HepG2 (cell line): ENCODE measurements around the gene OBSL1. TPM values are rescaled to one million over a fixed set of nuclear protein-coding genes. Genes with fewer than 3 reads are reported as not detected.

Source experiments
- EP300 ChIP-seq, 3 experiments: sonication (generic) in 1 of 3; formaldehyde crosslinking in 1 of 3; IDR thresholded peaks; 2 replicates each; pipeline versions ENCODE4 v1.5.1 to v1.6.1; 2011 to 2020; ENCODE audit warnings: low read depth in 2 of 3, low read length in 2 of 3, borderline replicate concordance in 1 of 3, improper control_type of control experiment in 1 of 3, mild to moderate bottlenecking in 1 of 3, missing genetic modification reagents in 1 of 3, moderate library complexity in 1 of 3
- FOXA3 ChIP-seq: IDR thresholded peaks from 2 replicates; pipeline ENCODE4 v1.6.1; 2016; ENCODE audit warnings: missing genetic modification reagents, missing compliant biosample characterization
- HIC2 ChIP-seq: sonication (generic); formaldehyde crosslinking; IDR thresholded peaks from 2 replicates; pipeline ENCODE4 v1.9.0; 2022; ENCODE audit warnings: low read depth, missing genetic modification reagents
- KLF9 ChIP-seq: IDR thresholded peaks from 2 replicates; pipeline ENCODE4 v1.6.1; 2016; ENCODE audit warnings: low read depth
- MAZ ChIP-seq, 2 experiments: sonication (generic) in 1 of 2; formaldehyde crosslinking in 1 of 2; IDR thresholded peaks; 2 replicates each; pipeline versions ENCODE4 v1.5.0 to v1.6.1; 2012 to 2020; ENCODE audit warnings: low read depth in 2 of 2, mild to moderate bottlenecking in 2 of 2, borderline replicate concordance in 1 of 2, improper control_type of control experiment in 1 of 2, low read length in 1 of 2, missing genetic modification reagents in 1 of 2, moderate library complexity in 1 of 2
- NFE2L2 ChIP-seq: fragments of 150-350 bp; IDR thresholded peaks from 2 replicates; pipeline ENCODE4 v1.6.1; 2014; ENCODE audit warnings: low read length
- NFYC ChIP-seq: IDR thresholded peaks from 2 replicates; pipeline ENCODE4 v1.6.1; 2016; ENCODE audit warnings: missing genetic modification reagents, missing compliant biosample characterization
- PTBP1 ChIP-seq: fragments of 200-400 bp; formaldehyde crosslinking; IDR thresholded peaks from 2 replicates; pipeline ENCODE4 v1.6.1; 2018; ENCODE audit warnings: low read length, low read depth; ENCODE audit not compliant: poor library complexity, severe bottlenecking
- SAP130 ChIP-seq: IDR thresholded peaks from 2 replicates; pipeline ENCODE4 v1.6.1; 2016; ENCODE audit warnings: low read depth
- SOX6 ChIP-seq, 2 experiments: fragments of 450-650 bp in 1 of 2; sonication (generic) in 1 of 2; formaldehyde crosslinking in 1 of 2; IDR thresholded peaks; 2 replicates each; pipeline versions ENCODE4 v1.4.0 to v1.6.1; 2017 to 2020; ENCODE audit warnings: antibody characterized with exemption in 1 of 2, mild to moderate bottlenecking in 1 of 2, missing genetic modification reagents in 1 of 2
- STAG1 ChIP-seq: sonication (generic); formaldehyde crosslinking; IDR thresholded peaks from 2 replicates; pipeline ENCODE4 v1.4.0; 2020; ENCODE audit warnings: missing genetic modification reagents
- STAT5B ChIP-seq: sonication (generic); formaldehyde crosslinking; IDR thresholded peaks from 2 replicates; pipeline ENCODE4 v1.4.0; 2020; ENCODE audit warnings: missing genetic modification reagents
- YEATS2 ChIP-seq: sonication (generic); formaldehyde crosslinking; IDR thresholded peaks from 2 replicates; pipeline ENCODE4 v1.4.0; 2020; ENCODE audit warnings: missing genetic modification reagents, borderline replicate concordance
- ZNF275 ChIP-seq: sonication (generic); formaldehyde crosslinking; IDR thresholded peaks from 2 replicates; pipeline ENCODE4 v1.8.0; 2022; ENCODE audit warnings: missing genetic modification reagents, mild to moderate bottlenecking, inconsistent platforms, borderline replicate concordance
- ZNF282 ChIP-seq: fragments of 450-650 bp; IDR thresholded peaks from 2 replicates; pipeline ENCODE4 v1.6.1; 2018; ENCODE audit not compliant: partially characterized antibody
- ZNF343 ChIP-seq: sonication (generic); formaldehyde crosslinking; IDR thresholded peaks from 2 replicates; pipeline ENCODE4 v1.4.0; 2020; ENCODE audit warnings: mild to moderate bottlenecking, missing genetic modification reagents
- ZNF513 ChIP-seq: sonication (generic); formaldehyde crosslinking; conservative IDR thresholded peaks from 2 replicates; pipeline ENCODE4 v1.5.0; 2020; ENCODE audit warnings: missing genetic modification reagents
- ZNF598 ChIP-seq: sonication (generic); formaldehyde crosslinking; IDR thresholded peaks from 2 replicates; pipeline ENCODE4 v1.5.1; 2020; ENCODE audit warnings: mild to moderate bottlenecking, missing genetic modification reagents, borderline replicate concordance
- ZNF687 ChIP-seq: sonication (generic); formaldehyde crosslinking; IDR thresholded peaks from 2 replicates; pipeline ENCODE4 v1.5.1; 2020; ENCODE audit warnings: mild to moderate bottlenecking, missing genetic modification reagents, moderate library complexity
- ZZZ3 ChIP-seq: sonication (generic); formaldehyde crosslinking; IDR thresholded peaks from 2 replicates; pipeline ENCODE4 v1.4.0; 2020; ENCODE audit warnings: missing genetic modification reagents, mild to moderate bottlenecking, borderline replicate concordance
- polyA plus RNA-seq, 8 experiments: library from polyadenylated mRNA; depleted of rRNA in 3 of 8; stranded (reverse) in 7 of 8; unstranded in 1 of 8; fragments of >200 nt; fragmentation: Illumina TruSeq in 4 of 8; extraction: Trizol in 4 of 8; gene quantifications; 2 replicates each; pipeline versions ENCODE4 v1.2.1 to v1.2.3, GENCODE V29; 2011 to 2016; ENCODE audit warnings: low read depth in 4 of 8, missing spikeins in 1 of 8, mixed read lengths in 1 of 8; ENCODE audit not compliant: insufficient read depth in 1 of 8
- total RNA-seq, 5 experiments: library from RNA; depleted of rRNA; stranded (reverse); fragments of >200 nt; fragmentation: Illumina TruSeq; extraction: Trizol; gene quantifications; 2 replicates each; pipeline ENCODE4 v1.2.3, GENCODE V29; 2016; ENCODE audit warnings: low read depth in 1 of 5

The OBSL1 gene
- total and polyA plus RNA-seq, 2 of the 13 experiments (the other 11 are each of a cell fraction or from before 2014, with no cell fraction given) = 86.7 to 218 TPM

- TF ChIP-seq EP300 (IDR thresholded peaks at IDR 0.05; ENCODE audit: low read depth in 2 of 2, low read length in 2 of 2) (0 out of 4 replicates have a peak, but pooled peaks of 1 of the 2 experiments have one; percentile 48), EP300 (CRISPR knock-in tag; IDR thresholded peaks at IDR 0.05; ENCODE audit: borderline replicate concordance) (no peak), NFYC (CRISPR knock-in tag) (peak; percentile 48; the same call in 1 of the 2 replicates), NFE2L2 (no peak), SAP130 (CRISPR knock-in tag) (peak; percentile 91), FOXA3 (CRISPR knock-in tag) (peak; percentile 60; the same call in 1 of the 2 replicates), ZNF513 (CRISPR knock-in tag) (0 out of 2 replicates have a peak, but pooled peaks have one; percentile 64), HIC2 (peak; percentile 98), PTBP1 (no peak), MAZ (IDR thresholded peaks at IDR 0.05; ENCODE audit: borderline replicate concordance, low read depth, low read length) (peak; percentile 49; the same call in 1 of the 2 replicates), MAZ (CRISPR knock-in tag; IDR thresholded peaks at IDR 0.05; ENCODE audit: low read depth) (peak; percentile 97), ZNF282 (no peak), STAG1 (CRISPR knock-in tag) (peak; percentile 87; the same call in 1 of the 2 replicates), SOX6 (IDR thresholded peaks at IDR 0.05) (no peak), SOX6 (CRISPR knock-in tag; IDR thresholded peaks at IDR 0.05) (peak; percentile 73), ZNF343 (CRISPR knock-in tag) (peak; percentile 65), ZNF598 (peak; percentile 66; the same call in 1 of the 2 replicates), KLF9 (CRISPR knock-in tag) (no peak; the same call in 1 of the 2 replicates), ZZZ3 (CRISPR knock-in tag) (peak; percentile 88), ZNF275 (CRISPR knock-in tag) (peak; percentile 74; the same call in 1 of the 2 replicates), ZNF687 (peak; percentile 97), STAT5B (CRISPR knock-in tag) (no peak), YEATS2 (peak; percentile 66)
Measured at GRCh38 chr2:219541611-219542180, 29.6 kb downstream of the OBSL1 start (continued).
